HL-60 (cell line): ENCODE measurements around the gene SIPA1L3.

Experiments used
- DNase-seq, 2 experiments: peaks; one replicate each; pipeline ENCODE4 v3.0.0-alpha.2; 2010 to 2020; ENCODE audit warnings: low read depth in 1 of 2, low spot score in 1 of 2
- H3K27ac ChIP-seq: fragments of 250-450 bp; sonication (Bioruptor Pico); replicated peaks from 2 replicates; pipeline ENCODE4 v1.5.1; 2020; ENCODE audit warnings: mild to moderate bottlenecking, moderate library complexity
- H3K27me3 ChIP-seq: fragments of 250-450 bp; sonication (Bioruptor Pico); 2 replicates; pipeline ENCODE4 v1.5.1; 2021; ENCODE audit warnings: mild to moderate bottlenecking, moderate library complexity; ENCODE audit not compliant: insufficient read depth, poor library complexity, severe bottlenecking
- H3K4me3 ChIP-seq: replicated peaks from 2 replicates; pipeline ENCODE4 v1.5.1; 2011; ENCODE audit warnings: mild to moderate bottlenecking, control low read depth, low read length; ENCODE audit not compliant: insufficient read depth
- CTCF ChIP-seq: IDR thresholded peaks from one replicate; pipeline ENCODE4 v1.5.1; 2011; ENCODE audit warnings: low read length, control low read depth, inconsistent platforms; ENCODE audit not compliant: insufficient read depth
- GABPA ChIP-seq: IDR thresholded peaks from 2 replicates; pipeline ENCODE4 v1.6.1; 2012; ENCODE audit warnings: low read depth
- POLR2AphosphoS5 ChIP-seq: IDR thresholded peaks from 2 replicates; pipeline ENCODE4 v1.6.1; 2012; ENCODE audit warnings: low read depth
- REST ChIP-seq: IDR thresholded peaks from 2 replicates; pipeline ENCODE4 v1.6.1; 2012; ENCODE audit warnings: low read depth; ENCODE audit not compliant: insufficient replicate concordance
- SPI1 ChIP-seq: IDR thresholded peaks from 2 replicates; pipeline ENCODE4 v1.6.1; 2012; ENCODE audit warnings: low read depth, mild to moderate bottlenecking, borderline replicate concordance

Gene SIPA1L3

GRCh38 chr19:38033658-38034491 is 126.9 kb downstream of the SIPA1L3 start:
- no peaks in the 10 kb centered on the region for H3K27me3 ChIP-seq
- DNase-seq: no peak
- H3K4me3 ChIP-seq: no peak overlapping the region
- peak overlapping the region; percentile 36 for H3K27ac ChIP-seq
- TF ChIP-seq POLR2AphosphoS5 (no peak), GABPA (no peak), REST (no peak), SPI1 (no peak), CTCF (no peak)

DNA sequence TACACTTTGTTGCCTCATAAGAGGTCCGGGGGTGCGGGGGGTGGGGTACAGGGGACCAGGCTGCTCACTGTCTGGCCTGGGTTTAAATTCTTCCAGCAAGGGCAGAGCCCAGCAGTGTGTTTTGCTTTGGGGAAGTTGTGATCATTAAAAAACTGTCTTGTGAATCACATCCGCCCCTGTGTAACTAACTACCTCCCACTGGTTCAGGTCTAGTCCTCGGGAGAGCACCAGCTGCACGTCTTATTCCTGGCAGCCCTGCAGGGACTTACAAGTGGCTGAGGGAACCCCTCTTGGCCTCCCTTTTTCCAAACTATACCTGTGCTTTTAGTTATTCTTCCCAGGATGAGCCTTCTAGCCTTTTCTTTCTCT is 127.5 kb downstream of the SIPA1L3 start:
- DNase-seq: peak; percentile 39 to 53
- no peak overlapping the region for H3K4me3 ChIP-seq
- H3K27me3 ChIP-seq: no peaks in the 10 kb centered on the region
- no peak for TF ChIP-seq REST
- no peak for TF ChIP-seq CTCF
- no peak overlapping the region; the same call in 1 of the 2 replicates for H3K27ac ChIP-seq

- TF ChIP-seq CTCF (no peak), POLR2AphosphoS5 (no peak), SPI1 (no peak), REST (no peak), GABPA (no peak)
- DNase-seq: no peak
- Histone ChIP-seq H3K4me3 (no peak overlapping the region), H3K27me3 (no peaks in the 10 kb centered on the region), H3K27ac (no peak overlapping the region)
Measured at GRCh38 chr19:38035515-38036495, 128.8 kb downstream of the SIPA1L3 start.
